Ascending aorta (tissue), 2 donors: ENCODE measurements around the gene COQ8A. TPM values are rescaled to one million over a fixed set of nuclear protein-coding genes. Genes with fewer than 3 reads are reported as not detected.

ENCODE experiments used
- DNase-seq, 2 donors: peaks; one replicate each; pipeline ENCODE4 v3.0.0-alpha.2; 2019; ENCODE audit warnings: low spot score in 2 of 2
- H3K27ac ChIP-seq, 2 donors: fragments of 200-600 bp; sonication (generic); one replicate each; pipeline ENCODE4 v1.5.1; 2016 to 2017; ENCODE audit warnings: mild to moderate bottlenecking in 1 of 2
- H3K27me3 ChIP-seq: fragments of 200-600 bp; sonication (generic); one replicate; pipeline ENCODE4 v1.5.1; 2017
- H3K36me3 ChIP-seq, 2 donors: fragments of 200-600 bp; sonication (generic); one replicate each; pipeline ENCODE4 v1.5.1; 2016
- H3K4me1 ChIP-seq, 2 donors: fragments of 200-600 bp; sonication (generic); one replicate each; pipeline ENCODE4 v1.5.1; 2016 to 2017; ENCODE audit warnings: mild to moderate bottlenecking in 1 of 2
- H3K4me3 ChIP-seq, 2 donors: fragments of 200-600 bp; sonication (generic); one replicate each; pipeline ENCODE4 v1.5.1; 2016 to 2017; ENCODE audit warnings: mild to moderate bottlenecking in 1 of 2
- H3K9me3 ChIP-seq, 2 donors: fragments of 200-600 bp; sonication (generic); one replicate each; pipeline ENCODE4 v1.5.1; 2016
- CTCF ChIP-seq, 3 experiments: fragments of 200-600 bp in 2 of 3; fragments of 450-650 bp in 1 of 3; sonication (generic) in 2 of 3; IDR thresholded peaks; one replicate each; pipeline ENCODE4 v1.5.1; 2016 to 2019; ENCODE audit warnings: antibody characterized with exemption in 3 of 3, mild to moderate bottlenecking in 1 of 3, moderate library complexity in 1 of 3
- intact Hi-C: fragments of 100-400 bp; cut with DNase I; formaldehyde crosslinking; loops from one replicate; pipeline ENCODE4 v1.15.1; 2023
- total RNA-seq: library from RNA; depleted of rRNA; stranded (reverse); fragments of >200 nt; gene quantifications from one replicate; pipeline ENCODE4 v1.1.0, GENCODE V29; 2016

COQ8A gene
- total RNA-seq, 1 donor from 2014 or later, result 42.4 TPM

GRCh38 chr1:226942392-226942791 is 2.3 kb downstream of the COQ8A start:
- no peaks in the 10 kb centered on the region for H3K9me3 ChIP-seq
- intact Hi-C loops, result loop anchor here (10.0 kb wide), 1 partner anchor 382 kb away; no protein-coding TSS in a partner anchor
- no peak for TF ChIP-seq CTCF (IDR thresholded peaks at IDR 0.05)
- peaks cover 7 to 21% of the 10 kb centered on the region in 2 donors for H3K4me1 ChIP-seq
- no peaks in the 10 kb centered on the region for H3K36me3 ChIP-seq
- no peak overlapping the region for H3K27ac ChIP-seq
- no peak for DNase-seq
- H3K4me3 ChIP-seq, result peak overlapping the region in 1 of 2 donors; percentile 4
- no peaks in the 10 kb centered on the region for H3K27me3 ChIP-seq

- Histone ChIP-seq H3K27ac (no peak overlapping the region), H3K4me1 (peaks cover 7 to 18% of the 10 kb centered on the region in 2 donors), H3K4me3 (no peak overlapping the region), H3K9me3 (peaks cover 0 to 5% of the 10 kb centered on the region in 2 donors), H3K36me3 (no peaks in the 10 kb centered on the region), H3K27me3 (no peaks in the 10 kb centered on the region)
- no peak for TF ChIP-seq CTCF (IDR thresholded peaks at IDR 0.05)
- intact Hi-C loops, result loop anchor here (10.0 kb wide), 1 partner anchor 382 kb away; no protein-coding TSS in a partner anchor
- peak in 1 of 2 donors; percentile 41 for DNase-seq
Measured at GRCh38 chr1:226943156-226943555, 3.1 kb downstream of the COQ8A start.

GRCh38 chr1:226943927-226944326 is 3.8 kb downstream of the COQ8A start:
- Histone ChIP-seq H3K36me3 (no peaks in the 10 kb centered on the region), H3K4me3 (no peak overlapping the region), H3K9me3 (peaks cover 0 to 5% of the 10 kb centered on the region in 2 donors), H3K4me1 (peaks cover 4 to 11% of the 10 kb centered on the region in 2 donors), H3K27ac (no peak overlapping the region), H3K27me3 (no peaks in the 10 kb centered on the region)
- TF ChIP-seq CTCF (IDR thresholded peaks at IDR 0.05), result no peak
- DNase-seq, result peak in 1 of 2 donors; percentile 47
- intact Hi-C loops, result loop anchor here (10.0 kb wide), 1 partner anchor 381 kb away; no protein-coding TSS in a partner anchor

GRCh38 chr1:226945106-226945857 is 5.2 kb downstream of the COQ8A start:
- Histone ChIP-seq H3K4me3 (no peak overlapping the region), H3K4me1 (peaks cover 4 to 11% of the 10 kb centered on the region in 2 donors), H3K27me3 (no peaks in the 10 kb centered on the region), H3K36me3 (no peaks in the 10 kb centered on the region), H3K9me3 (peaks cover 0 to 5% of the 10 kb centered on the region in 2 donors), H3K27ac (no peak overlapping the region)
- intact Hi-C loops, result loop anchor here (10.0 kb wide), 1 partner anchor 380 kb away; no protein-coding TSS in a partner anchor
- peak in 1 of 2 donors; percentile 54 for DNase-seq
- no peak for TF ChIP-seq CTCF (IDR thresholded peaks at IDR 0.05)

- Histone ChIP-seq H3K36me3 (no peaks in the 10 kb centered on the region), H3K9me3 (peaks cover 0 to 5% of the 10 kb centered on the region in 2 donors), H3K4me1 (peaks cover 4 to 8% of the 10 kb centered on the region in 2 donors), H3K27ac (no peak overlapping the region), H3K4me3 (no peak overlapping the region), H3K27me3 (no peaks in the 10 kb centered on the region)
- peak in 1 of 2 donors; percentile 47 for DNase-seq
- intact Hi-C loops, result loop anchor here (10.0 kb wide), 1 partner anchor 379 kb away; no protein-coding TSS in a partner anchor
- TF ChIP-seq CTCF (IDR thresholded peaks at IDR 0.05), result no peak
Measured at GRCh38 chr1:226945858-226946245, 5.8 kb downstream of the COQ8A start.
